Sigmoid colon (tissue), 4 donors: Measurements from ENCODE around the gene DERL2.

ENCODE experiments used
- CTCF ChIP-seq, 4 experiments: fragments of 450-650 bp in 3 of 4; fragments of 200-600 bp in 1 of 4; IDR thresholded peaks; one replicate each; pipeline ENCODE4 v1.5.1; 2016 to 2019; ENCODE audit warnings: antibody characterized with exemption in 4 of 4, mild to moderate bottlenecking in 3 of 4, moderate library complexity in 2 of 4
- EP300 ChIP-seq, 4 donors: sonication (generic); formaldehyde crosslinking; IDR thresholded peaks; one replicate each; pipeline ENCODE4 v1.6.1; 2017; ENCODE audit warnings: antibody characterized with exemption in 4 of 4
- POLR2A ChIP-seq, 2 donors: fragments of 450-650 bp; IDR thresholded peaks; one replicate each; pipeline ENCODE4 v1.6.1; 2016; ENCODE audit warnings: antibody characterized with exemption in 2 of 2, mild to moderate bottlenecking in 2 of 2, moderate library complexity in 2 of 2

- TF ChIP-seq CTCF (IDR thresholded peaks at IDR 0.05) = no peak
- no peak for TF ChIP-seq POLR2A (IDR thresholded peaks at IDR 0.05)
- no peak for TF ChIP-seq EP300 (IDR thresholded peaks at IDR 0.05)
Measured at GRCh38 chr17:5444209-5444608, 41.8 kb downstream of the DERL2 start.
